ENCODE measurements around the gene ATF6B.

The ATF6B gene

GRCh38 chr6:32082935-32083334 lies 45.1 kb downstream of the ATF6B start:
- H3K27ac Mint-ChIP-seq, result no peak overlapping the region
- CTCF ChIA-PET, result interaction anchor here (1.0 kb wide), 2 partner anchors 9 to 16 kb away, joined by 3 read pairs; no protein-coding TSS in a partner anchor
- no peaks in the 10 kb centered on the region for H3K36me3 Mint-ChIP-seq
- no peak overlapping the region for H3K4me3 Mint-ChIP-seq
- H3K9me3 Mint-ChIP-seq, result no peaks in the 10 kb centered on the region
- DNase-seq, result no peak
- peaks cover 8% of the 10 kb centered on the region for H3K4me1 Mint-ChIP-seq
- peaks cover 81% of the 10 kb centered on the region for H3K27me3 Mint-ChIP-seq

- peaks cover 8% of the 10 kb centered on the region for H3K4me1 Mint-ChIP-seq
- H3K9me3 Mint-ChIP-seq, result no peaks in the 10 kb centered on the region
- peaks cover 76% of the 10 kb centered on the region for H3K27me3 Mint-ChIP-seq
- no peak overlapping the region for H3K4me3 Mint-ChIP-seq
- DNase-seq, result no peak
- CTCF ChIA-PET, result interaction anchor here (1.0 kb wide), 2 partner anchors 9 to 16 kb away, joined by 3 read pairs; no protein-coding TSS in a partner anchor
- no peak overlapping the region for H3K27ac Mint-ChIP-seq
- H3K36me3 Mint-ChIP-seq, result no peaks in the 10 kb centered on the region
These were observed 45.6 kb downstream of the ATF6B start for GRCh38 chr6:32082478-32082877.

DNA sequence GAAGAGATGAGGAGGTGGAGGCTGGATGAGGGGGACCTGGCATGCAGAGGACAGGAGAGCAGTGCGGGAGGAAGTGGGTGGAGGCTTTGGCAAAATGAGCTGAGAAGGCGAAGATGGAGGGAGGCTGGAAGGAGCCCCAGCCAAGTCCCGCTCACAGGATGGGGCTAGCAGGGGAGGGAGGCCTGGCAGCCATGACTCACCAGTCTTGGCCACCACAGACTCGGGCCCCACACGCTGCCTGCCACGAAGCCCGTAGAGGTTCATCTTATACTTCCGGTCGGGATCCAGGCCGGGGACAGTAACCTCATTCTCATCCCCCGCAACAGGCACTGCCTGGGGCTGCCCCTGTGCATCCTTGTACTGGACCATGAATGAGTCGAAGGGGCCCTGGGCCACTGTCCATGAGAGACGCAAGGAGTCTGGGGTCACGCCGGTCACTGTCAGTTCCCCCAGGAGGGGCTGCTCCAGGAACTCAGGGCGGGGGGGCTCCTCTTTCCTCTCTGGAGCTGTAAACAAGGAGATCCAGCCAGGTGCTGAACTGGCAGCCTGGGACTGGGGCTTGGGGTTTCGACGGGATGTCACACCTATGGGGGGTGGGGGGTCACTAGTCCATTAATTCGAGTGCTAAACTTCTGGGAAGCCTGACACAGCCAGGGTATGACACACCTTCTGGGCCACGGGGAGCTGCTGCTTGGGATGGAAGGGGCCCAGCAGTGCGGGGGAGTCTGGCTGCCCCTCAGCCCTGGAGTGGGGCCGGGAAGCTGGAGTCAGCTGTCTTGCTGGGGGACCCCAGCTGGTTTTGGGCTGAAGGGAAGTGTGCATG lies 46.7 kb downstream of the ATF6B start:
- H3K27ac Mint-ChIP-seq, result no peak overlapping the region
- H3K9me3 Mint-ChIP-seq, result no peaks in the 10 kb centered on the region
- H3K4me3 Mint-ChIP-seq, result no peak overlapping the region
- peaks cover 67% of the 10 kb centered on the region for H3K27me3 Mint-ChIP-seq
- CTCF ChIA-PET, result interaction anchor here (1.3 kb wide), 1 partner anchor 13 kb away, joined by 4 read pairs; no protein-coding TSS in a partner anchor
- DNase-seq, result no peak
- no peaks in the 10 kb centered on the region for H3K36me3 Mint-ChIP-seq
- peaks cover 1% of the 10 kb centered on the region for H3K4me1 Mint-ChIP-seq

DNA sequence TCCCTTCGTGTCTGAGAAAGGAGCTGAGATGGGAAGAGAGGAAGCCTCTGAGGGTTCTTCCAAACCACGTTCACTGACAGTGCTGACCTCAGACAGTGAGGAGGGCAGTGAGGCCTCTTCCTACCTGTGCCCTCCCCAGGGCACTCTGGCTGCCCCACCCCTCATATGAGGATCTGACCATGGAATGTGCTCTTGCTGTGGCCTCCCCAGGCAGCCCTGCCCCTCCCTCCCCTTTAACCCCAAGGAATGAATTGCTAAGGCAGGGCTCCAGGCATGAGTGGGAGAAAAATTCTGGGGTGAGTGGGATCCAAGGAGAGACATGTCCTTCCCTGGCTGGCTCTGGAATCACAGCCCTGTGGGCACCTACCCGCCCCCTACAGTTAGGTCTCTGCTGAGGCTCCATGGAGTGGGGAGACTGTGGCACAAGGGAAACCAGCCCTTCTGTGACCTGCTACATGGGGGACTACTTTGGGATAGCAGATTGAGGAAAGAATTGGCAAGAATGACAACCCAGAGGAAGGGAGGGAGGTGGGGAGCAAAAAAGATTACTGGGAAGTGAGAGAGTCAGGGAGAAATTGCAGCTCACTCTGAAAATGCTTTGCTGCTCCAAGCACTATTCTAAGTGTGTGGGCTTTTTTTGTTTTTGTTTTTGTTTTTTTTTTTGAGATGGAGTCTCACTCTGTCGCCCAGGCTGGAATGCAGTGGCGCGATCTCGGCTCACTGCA lies 48.3 kb downstream of the ATF6B start:
- DNase-seq, result no peak
- Mint-ChIP-seq H3K27ac (no peak overlapping the region), H3K27me3 (peaks cover 51% of the 10 kb centered on the region), H3K4me3 (no peak overlapping the region), H3K9me3 (no peaks in the 10 kb centered on the region), H3K36me3 (no peaks in the 10 kb centered on the region), H3K4me1 (no peaks in the 10 kb centered on the region)
- CTCF ChIA-PET, result interaction anchor here (1.3 kb wide), 1 partner anchor 15 kb away, joined by 4 read pairs; no protein-coding TSS in a partner anchor

- no peaks in the 10 kb centered on the region for H3K4me1 Mint-ChIP-seq
- no peak overlapping the region for H3K27ac Mint-ChIP-seq
- no peaks in the 10 kb centered on the region for H3K36me3 Mint-ChIP-seq
- H3K27me3 Mint-ChIP-seq, result peaks cover 23% of the 10 kb centered on the region
- CTCF ChIA-PET, result interaction anchor here (1.1 kb wide), 1 partner anchor 8 kb away, joined by 3 read pairs; no protein-coding TSS in a partner anchor
- no peaks in the 10 kb centered on the region for H3K9me3 Mint-ChIP-seq
- no peak overlapping the region for H3K4me3 Mint-ChIP-seq
- no peak for DNase-seq
These were observed 51.7 kb downstream of the ATF6B start for GRCh38 chr6:32076321-32076809.

DNA sequence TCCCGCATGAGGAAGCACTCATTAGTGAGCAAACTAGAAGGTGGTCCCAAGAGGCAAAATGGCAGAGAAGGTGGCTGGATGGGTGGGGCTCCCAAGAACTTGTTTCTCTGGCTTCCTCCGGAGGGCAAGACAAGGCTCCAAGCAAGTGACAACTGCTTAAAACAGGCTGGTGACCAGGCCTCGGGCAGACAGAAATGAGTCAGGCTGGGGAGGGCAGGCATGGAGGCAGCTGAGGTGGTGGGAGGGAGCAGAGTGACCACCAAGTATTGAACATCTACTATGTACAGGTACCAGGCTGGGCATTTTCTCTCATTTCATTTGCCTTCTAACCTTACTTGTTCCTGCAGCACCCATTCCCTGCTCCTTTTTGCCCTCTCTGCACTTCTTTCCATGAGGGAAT lies 52.3 kb downstream of the ATF6B start:
- H3K27me3 Mint-ChIP-seq, result peaks cover 18% of the 10 kb centered on the region
- no peak overlapping the region for H3K4me3 Mint-ChIP-seq
- H3K9me3 Mint-ChIP-seq, result no peaks in the 10 kb centered on the region
- H3K4me1 Mint-ChIP-seq, result no peaks in the 10 kb centered on the region
- CTCF ChIA-PET, result interaction anchor here (1.1 kb wide), 1 partner anchor 9 kb away, joined by 3 read pairs; no protein-coding TSS in a partner anchor
- DNase-seq, result no peak
- no peak overlapping the region for H3K27ac Mint-ChIP-seq
- no peaks in the 10 kb centered on the region for H3K36me3 Mint-ChIP-seq

- H3K4me1 Mint-ChIP-seq, result no peaks in the 10 kb centered on the region
- no peak overlapping the region for H3K27ac Mint-ChIP-seq
- H3K9me3 Mint-ChIP-seq, result no peaks in the 10 kb centered on the region
- H3K36me3 Mint-ChIP-seq, result no peaks in the 10 kb centered on the region
- H3K27me3 Mint-ChIP-seq, result peaks cover 13% of the 10 kb centered on the region
- H3K4me3 Mint-ChIP-seq, result no peak overlapping the region
- CTCF ChIA-PET, result no interaction called here
- DNase-seq, result no peak
These were observed 53.0 kb downstream of the ATF6B start for GRCh38 chr6:32074996-32075532.

- Mint-ChIP-seq H3K27me3 (peaks cover 4% of the 10 kb centered on the region), H3K9me3 (no peaks in the 10 kb centered on the region), H3K27ac (no peak overlapping the region), H3K4me1 (no peaks in the 10 kb centered on the region), H3K4me3 (no peak overlapping the region), H3K36me3 (no peaks in the 10 kb centered on the region)
- CTCF ChIA-PET, result no interaction called here
- DNase-seq, result no peak
These were observed 54.4 kb downstream of the ATF6B start for GRCh38 chr6:32073613-32074012.

DNA sequence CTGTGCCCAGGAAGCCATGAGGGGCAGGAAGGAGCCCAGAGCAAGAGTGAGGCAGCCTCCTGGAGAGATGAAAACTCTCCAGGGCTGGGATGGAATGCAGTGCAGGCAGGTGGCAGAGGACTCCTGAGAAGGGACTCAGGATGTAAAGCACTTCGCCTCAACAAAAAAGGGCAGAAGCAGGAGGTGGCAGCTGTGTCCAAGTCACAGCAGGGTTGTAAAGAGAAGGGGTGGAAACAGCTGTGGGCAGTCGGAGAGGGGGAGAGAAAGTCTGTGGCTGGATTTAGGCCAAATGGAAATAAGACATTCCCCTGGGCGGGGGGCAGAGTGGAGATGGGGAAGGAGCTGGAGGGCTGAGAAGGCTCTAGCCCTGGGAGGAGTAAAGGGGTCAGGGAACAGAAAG lies 54.9 kb downstream of the ATF6B start:
- H3K4me3 Mint-ChIP-seq, result no peak overlapping the region
- H3K9me3 Mint-ChIP-seq, result no peaks in the 10 kb centered on the region
- H3K27ac Mint-ChIP-seq, result no peak overlapping the region
- H3K4me1 Mint-ChIP-seq, result no peaks in the 10 kb centered on the region
- CTCF ChIA-PET, result no interaction called here
- H3K27me3 Mint-ChIP-seq, result peaks cover 4% of the 10 kb centered on the region
- no peaks in the 10 kb centered on the region for H3K36me3 Mint-ChIP-seq
- DNase-seq, result no peak

GRCh38 chr6:32070814-32071543 lies 57.1 kb downstream of the ATF6B start:
- no peaks in the 10 kb centered on the region for H3K36me3 Mint-ChIP-seq
- no peak overlapping the region for H3K4me3 Mint-ChIP-seq
- DNase-seq, result no peak
- CTCF ChIA-PET, result no interaction called here
- peaks cover 8% of the 10 kb centered on the region for H3K27me3 Mint-ChIP-seq
- H3K9me3 Mint-ChIP-seq, result no peaks in the 10 kb centered on the region
- no peaks in the 10 kb centered on the region for H3K4me1 Mint-ChIP-seq
- H3K27ac Mint-ChIP-seq, result no peak overlapping the region

- no peaks in the 10 kb centered on the region for H3K9me3 Mint-ChIP-seq
- no peak for DNase-seq
- no peaks in the 10 kb centered on the region for H3K36me3 Mint-ChIP-seq
- no peaks in the 10 kb centered on the region for H3K4me1 Mint-ChIP-seq
- no peak overlapping the region for H3K27ac Mint-ChIP-seq
- no peak overlapping the region for H3K4me3 Mint-ChIP-seq
- peaks cover 8% of the 10 kb centered on the region for H3K27me3 Mint-ChIP-seq
- CTCF ChIA-PET, result no interaction called here
These were observed 58.0 kb downstream of the ATF6B start for GRCh38 chr6:32069878-32070515.

GRCh38 chr6:32069460-32069859 lies 58.6 kb downstream of the ATF6B start:
- peaks cover 8% of the 10 kb centered on the region for H3K27me3 Mint-ChIP-seq
- no peak for DNase-seq
- CTCF ChIA-PET, result no interaction called here
- H3K4me1 Mint-ChIP-seq, result no peaks in the 10 kb centered on the region
- H3K27ac Mint-ChIP-seq, result no peak overlapping the region
- no peaks in the 10 kb centered on the region for H3K36me3 Mint-ChIP-seq
- no peaks in the 10 kb centered on the region for H3K9me3 Mint-ChIP-seq
- H3K4me3 Mint-ChIP-seq, result no peak overlapping the region

- H3K36me3 Mint-ChIP-seq, result no peaks in the 10 kb centered on the region
- CTCF ChIA-PET, result no interaction called here
- H3K4me3 Mint-ChIP-seq, result no peak overlapping the region
These were observed 59.2 kb downstream of the ATF6B start for GRCh38 chr6:32068867-32069266.

More at GRCh38 chr6:32068867-32069266, 59.2 kb downstream of the ATF6B start:
- no peaks in the 10 kb centered on the region for H3K9me3 Mint-ChIP-seq
- H3K27me3 Mint-ChIP-seq, result peaks cover 8% of the 10 kb centered on the region
- H3K4me1 Mint-ChIP-seq, result no peaks in the 10 kb centered on the region
- H3K27ac Mint-ChIP-seq, result no peak overlapping the region
- no peak for DNase-seq
